ENCODE measurements around the gene UBA7. TPM values are rescaled to one million over a fixed set of nuclear protein-coding genes. Genes with fewer than 3 reads are reported as not detected.

The UBA7 gene
- total RNA-seq, 2 donors from 2014 or later = 11.3 to 12.2 TPM

- no peak overlapping the region for H3K27ac ChIP-seq
- DNase-seq (ENCODE audit: low spot score) = no peak
- no peaks in the 10 kb centered on the region for H3K36me3 ChIP-seq
- H3K4me3 ChIP-seq = no peak overlapping the region
- no peaks in the 10 kb centered on the region for H3K27me3 ChIP-seq
- H3K9me3 ChIP-seq = no peaks in the 10 kb centered on the region
- TF ChIP-seq CTCF (IDR thresholded peaks at IDR 0.05) = no peak
- peaks cover 0 to 13% of the 10 kb centered on the region in 2 donors for H3K4me1 ChIP-seq
Observed at GRCh38 chr3:49844464-49845183, 30.9 kb upstream of the UBA7 start.

GRCh38 chr3:49842843-49843517 lies 29.2 kb upstream of the UBA7 start:
- H3K27me3 ChIP-seq = no peaks in the 10 kb centered on the region
- TF ChIP-seq CTCF (IDR thresholded peaks at IDR 0.05) = no peak
- H3K9me3 ChIP-seq = no peaks in the 10 kb centered on the region
- H3K4me1 ChIP-seq = peaks cover 0 to 19% of the 10 kb centered on the region in 2 donors
- H3K27ac ChIP-seq = no peak overlapping the region
- no peak overlapping the region for H3K4me3 ChIP-seq
- H3K36me3 ChIP-seq = no peaks in the 10 kb centered on the region
- no peak for DNase-seq (ENCODE audit: low spot score)

GRCh38 chr3:49841806-49842205 lies 28.1 kb upstream of the UBA7 start:
- no peak for TF ChIP-seq CTCF (IDR thresholded peaks at IDR 0.05)
- H3K9me3 ChIP-seq = no peaks in the 10 kb centered on the region
- H3K36me3 ChIP-seq = no peaks in the 10 kb centered on the region
- DNase-seq (ENCODE audit: low spot score) = no peak
- H3K4me1 ChIP-seq = peaks cover 0 to 19% of the 10 kb centered on the region in 2 donors
- no peak overlapping the region for H3K27ac ChIP-seq
- no peaks in the 10 kb centered on the region for H3K27me3 ChIP-seq
- H3K4me3 ChIP-seq = no peak overlapping the region

GRCh38 chr3:49841126-49841696 lies 27.5 kb upstream of the UBA7 start:
- H3K9me3 ChIP-seq = no peaks in the 10 kb centered on the region
- H3K4me3 ChIP-seq = no peak overlapping the region
- no peak overlapping the region for H3K27ac ChIP-seq
- H3K27me3 ChIP-seq = no peaks in the 10 kb centered on the region
- no peaks in the 10 kb centered on the region for H3K36me3 ChIP-seq
- peaks cover 0 to 19% of the 10 kb centered on the region in 2 donors for H3K4me1 ChIP-seq
- no peak for DNase-seq (ENCODE audit: low spot score)
- peak in 1 of 2 donors; percentile 56 for TF ChIP-seq CTCF (IDR thresholded peaks at IDR 0.05)

- DNase-seq (ENCODE audit: low spot score) = no peak
- no peaks in the 10 kb centered on the region for H3K27me3 ChIP-seq
- no peak overlapping the region for H3K27ac ChIP-seq
- H3K4me1 ChIP-seq = peaks cover 0 to 19% of the 10 kb centered on the region in 2 donors
- no peaks in the 10 kb centered on the region for H3K9me3 ChIP-seq
- TF ChIP-seq CTCF (IDR thresholded peaks at IDR 0.05) = no peak
- no peak overlapping the region for H3K4me3 ChIP-seq
- H3K36me3 ChIP-seq = no peaks in the 10 kb centered on the region
Observed at GRCh38 chr3:49840388-49840787, 26.6 kb upstream of the UBA7 start.
